CD14-positive monocyte (primary cell): ENCODE data around the gene RMI2. TPM values are rescaled to one million over a fixed set of nuclear protein-coding genes. Genes with fewer than 3 reads are reported as not detected.

ENCODE experiments used
- DNase-seq, 3 donors: peaks; one replicate each; pipeline ENCODE4 v3.0.0-alpha.2; 2011 to 2022
- H2AFZ ChIP-seq: 2 replicates; pipeline ENCODE4 v1.6.0; 2012; ENCODE audit warnings: mild to moderate bottlenecking, low read depth, low read length, inconsistent platforms; ENCODE audit not compliant: insufficient read depth, poor library complexity, severe bottlenecking
- H3K27ac ChIP-seq, 2 donors: 1 replicate in 1 of 2; 2 replicates in 1 of 2; pipeline ENCODE4 v1.5.1; 2012 to 2013; ENCODE audit warnings: low read length in 2 of 2, control low read depth in 1 of 2, inconsistent platforms in 1 of 2, low read depth in 1 of 2, mild to moderate bottlenecking in 1 of 2
- H3K27me3 ChIP-seq, 2 donors: one replicate each; pipeline versions ENCODE4 v1.6.0 to v1.6.1; 2011 to 2013; ENCODE audit warnings: low read length in 2 of 2; ENCODE audit not compliant: control insufficient read depth in 2 of 2, insufficient read depth in 2 of 2
- H3K36me3 ChIP-seq, 2 donors: replicated peaks in 1 of 2; 1 replicate in 1 of 2; 2 replicates in 1 of 2; pipeline versions ENCODE4 v1.5.1 to v1.6.1; 2012 to 2013; ENCODE audit warnings: low read length in 2 of 2, control low read depth in 1 of 2, inconsistent platforms in 1 of 2, mild to moderate bottlenecking in 1 of 2; ENCODE audit not compliant: insufficient read depth in 2 of 2, control insufficient read depth in 1 of 2
- H3K4me1 ChIP-seq, 2 donors: 1 replicate in 1 of 2; 2 replicates in 1 of 2; pipeline versions ENCODE4 v1.5.1 to v1.6.1; 2012 to 2013; ENCODE audit warnings: low read length in 2 of 2, control low read depth in 1 of 2, inconsistent platforms in 1 of 2, mild to moderate bottlenecking in 1 of 2, moderate library complexity in 1 of 2; ENCODE audit not compliant: insufficient read depth in 2 of 2, control insufficient read depth in 1 of 2
- H3K4me2 ChIP-seq: replicated peaks from 2 replicates; pipeline ENCODE3; 2012; ENCODE audit warnings: low read length, moderate library complexity, mild to moderate bottlenecking; ENCODE audit not compliant: poor library complexity, severe bottlenecking; ENCODE audit errors: extremely low read depth
- H3K4me3 ChIP-seq, 3 experiments: fragments of 200-600 bp in 1 of 3; sonication (generic) in 1 of 3; replicated peaks in 1 of 3; 1 replicate in 2 of 3; 2 replicates in 1 of 3; pipeline ENCODE4 v1.5.1; 2011 to 2013; ENCODE audit warnings: low read length in 3 of 3, mild to moderate bottlenecking in 3 of 3, control low read depth in 2 of 3, low read depth in 2 of 3, inconsistent platforms in 1 of 3, moderate library complexity in 1 of 3
- H3K79me2 ChIP-seq: 2 replicates; pipeline ENCODE4 v1.6.0; 2012; ENCODE audit warnings: mild to moderate bottlenecking, control low read depth, inconsistent platforms, low read length, moderate library complexity; ENCODE audit not compliant: insufficient read depth
- H3K9ac ChIP-seq: 2 replicates; pipeline ENCODE4 v1.6.0; 2017; ENCODE audit warnings: low read length, mild to moderate bottlenecking; ENCODE audit not compliant: insufficient read depth, poor library complexity, severe bottlenecking
- H3K9me3 ChIP-seq, 2 donors: replicated peaks in 1 of 2; 1 replicate in 1 of 2; 2 replicates in 1 of 2; pipeline versions ENCODE4 v1.5.1 to v1.6.1; 2012 to 2013; ENCODE audit warnings: low read length in 2 of 2, control low read depth in 1 of 2; ENCODE audit not compliant: control insufficient read depth in 1 of 2, insufficient read depth in 1 of 2
- H4K20me1 ChIP-seq: 2 replicates; pipeline ENCODE4 v1.6.0; 2012; ENCODE audit warnings: mild to moderate bottlenecking, low read length, control low read depth, moderate library complexity; ENCODE audit not compliant: insufficient read depth
- H3K27ac Mint-ChIP-seq, 7 donors: one replicate each; pipeline ENCODE4 v1.8.0; 2020; ENCODE audit warnings: mild to moderate bottlenecking in 7 of 7, mixed read lengths in 7 of 7, moderate library complexity in 6 of 7, inconsistent platforms in 2 of 7
- H3K27me3 Mint-ChIP-seq, 3 donors: one replicate each; pipeline ENCODE4 v1.8.0; 2021 to 2022; ENCODE audit warnings: low read depth in 3 of 3, mild to moderate bottlenecking in 3 of 3, mixed read lengths in 3 of 3, moderate library complexity in 3 of 3, inconsistent platforms in 1 of 3
- H3K36me3 Mint-ChIP-seq, 2 donors: one replicate each; pipeline ENCODE4 v1.8.0; 2020; ENCODE audit warnings: mixed read lengths in 2 of 2, inconsistent platforms in 1 of 2, mild to moderate bottlenecking in 1 of 2
- H3K4me1 Mint-ChIP-seq: one replicate; pipeline ENCODE4 v1.8.0; 2020; ENCODE audit warnings: mild to moderate bottlenecking, mixed read lengths
- H3K4me3 Mint-ChIP-seq, 2 donors: one replicate each; pipeline ENCODE4 v1.8.0; 2020; ENCODE audit warnings: mild to moderate bottlenecking in 2 of 2, mixed read lengths in 2 of 2, moderate library complexity in 1 of 2
- H3K9me3 Mint-ChIP-seq, 7 donors: one replicate each; pipeline ENCODE4 v1.8.0; 2020 to 2022; ENCODE audit warnings: mixed read lengths in 7 of 7, mild to moderate bottlenecking in 6 of 7, moderate library complexity in 6 of 7, inconsistent platforms in 2 of 7
- WGBS: methylation state at CpG from one replicate; pipeline ENCODE4 v1.1.5; 2013; ENCODE audit warnings: missing lambda C conversion rate; ENCODE audit not compliant: insufficient coverage; 5-methylcytosine and 5-hydroxymethylcytosine counted together
- intact Hi-C, 2 donors: fragments of 100-400 bp; cut with micrococcal nuclease; formaldehyde crosslinking; loops; one replicate each; pipeline versions ENCODE4 v1.15.0 to v1.15.1; 2023
- polyA plus RNA-seq, 3 donors: library from polyadenylated mRNA; depleted of rRNA in 1 of 3; unstranded in 2 of 3; stranded (reverse) in 1 of 3; fragments of 300-500 nt in 2 of 3; fragments of >200 nt in 1 of 3; fragmentation: Illumina TruSeq in 2 of 3; gene quantifications; 1 replicate in 2 of 3; 2 replicates in 1 of 3; pipeline ENCODE4 v1.2.3, GENCODE V29; 2012 to 2021
- TF ChIP-seq, protein P1 (sequence below): fragments of 200-600 bp; IDR thresholded peaks from one replicate; pipeline ENCODE4 v1.8.0; 2022; ENCODE audit warnings: antibody characterized with exemption, mild to moderate bottlenecking

Gene RMI2
- polyA plus RNA-seq, 3 donors, result 0.17 to 0.24 (median 0.23) TPM

DNA sequence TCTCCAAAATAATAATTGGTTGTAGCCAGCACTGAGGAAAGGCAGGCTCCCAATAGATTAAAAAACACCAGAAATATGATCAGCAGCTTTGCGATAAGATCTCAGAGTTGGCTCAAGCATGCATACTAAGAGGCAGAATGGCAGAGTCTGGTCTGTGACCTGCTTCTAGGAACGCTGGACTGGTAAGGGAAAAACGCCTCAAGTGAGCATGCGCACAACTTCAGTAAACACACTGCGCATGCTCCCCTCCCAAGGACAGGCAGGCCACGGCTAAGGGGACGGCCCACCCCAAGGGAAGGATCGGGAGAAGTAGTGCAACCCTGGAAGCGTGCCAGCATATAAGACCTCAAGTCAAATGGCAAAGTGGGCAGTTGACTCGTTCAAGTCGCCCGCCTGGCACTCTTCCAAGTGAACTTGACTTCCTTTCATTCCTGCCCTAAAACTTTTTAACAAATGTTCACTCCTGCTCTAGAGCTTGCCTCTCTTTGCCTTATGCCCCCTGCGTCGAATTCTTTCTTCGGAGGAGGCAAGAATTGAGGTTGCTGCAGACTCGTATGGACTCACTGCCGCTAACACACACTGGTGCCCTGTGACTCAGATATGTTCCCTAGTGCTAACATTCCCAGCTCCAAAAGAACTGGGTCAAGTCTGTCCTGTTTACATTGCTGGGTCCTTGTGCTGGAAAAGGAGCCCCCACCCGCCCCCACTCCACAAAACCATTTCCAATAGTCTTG lies 41.7 kb upstream of the RMI2 start:
- H2AFZ ChIP-seq, result no peak overlapping the region
- peaks cover 41% of the 10 kb centered on the region for H3K4me1 Mint-ChIP-seq

DNA sequence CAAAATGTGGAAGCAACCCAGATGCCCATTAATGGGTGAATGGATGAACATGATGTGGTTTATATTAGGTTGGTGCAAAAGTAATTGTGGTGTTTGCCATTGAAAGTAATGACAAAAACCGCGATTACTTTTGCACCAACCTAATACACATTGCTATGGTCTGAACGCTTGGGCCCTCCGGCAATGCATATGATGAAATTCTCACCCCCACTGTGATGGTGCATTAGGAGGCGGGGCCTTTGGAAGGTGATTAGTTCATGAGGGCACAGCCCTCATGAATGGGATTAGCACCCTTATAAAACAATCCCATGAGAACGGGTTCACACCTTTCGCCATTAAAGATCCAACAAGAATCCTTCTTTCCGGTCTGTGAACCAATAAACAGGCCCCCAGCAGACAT lies 38.9 kb upstream of the RMI2 start:
- Histone ChIP-seq H3K4me3 (no peak overlapping the region), H3K36me3 (no peaks in the 10 kb centered on the region), H2AFZ (no peak overlapping the region), H3K4me1 (peaks cover 66 to 68% of the 10 kb centered on the region in 2 donors), H3K79me2 (no peaks in the 10 kb centered on the region), H3K9ac (no peak overlapping the region), H3K27me3 (no peaks in the 10 kb centered on the region), H4K20me1 (no peaks in the 10 kb centered on the region), H3K27ac (peak overlapping the region in 1 of 2 donors; percentile 65), H3K4me2 (no peak overlapping the region), H3K9me3 (no peaks in the 10 kb centered on the region)
- Mint-ChIP-seq H3K27me3 (peaks cover 0 to 12% (median 7%) of the 10 kb centered on the region in 3 donors), H3K4me3 (no peak overlapping the region), H3K27ac (peak overlapping the region in 3 of 7 donors; percentile 86 to 88 (median 88)), H3K36me3 (peaks cover 0 to 2% of the 10 kb centered on the region in 2 donors), H3K9me3 (peaks cover 0 to 2% (median 0%) of the 10 kb centered on the region in 7 donors), H3K4me1 (peaks cover 62% of the 10 kb centered on the region)
- TF ChIP-seq, protein P1, sequence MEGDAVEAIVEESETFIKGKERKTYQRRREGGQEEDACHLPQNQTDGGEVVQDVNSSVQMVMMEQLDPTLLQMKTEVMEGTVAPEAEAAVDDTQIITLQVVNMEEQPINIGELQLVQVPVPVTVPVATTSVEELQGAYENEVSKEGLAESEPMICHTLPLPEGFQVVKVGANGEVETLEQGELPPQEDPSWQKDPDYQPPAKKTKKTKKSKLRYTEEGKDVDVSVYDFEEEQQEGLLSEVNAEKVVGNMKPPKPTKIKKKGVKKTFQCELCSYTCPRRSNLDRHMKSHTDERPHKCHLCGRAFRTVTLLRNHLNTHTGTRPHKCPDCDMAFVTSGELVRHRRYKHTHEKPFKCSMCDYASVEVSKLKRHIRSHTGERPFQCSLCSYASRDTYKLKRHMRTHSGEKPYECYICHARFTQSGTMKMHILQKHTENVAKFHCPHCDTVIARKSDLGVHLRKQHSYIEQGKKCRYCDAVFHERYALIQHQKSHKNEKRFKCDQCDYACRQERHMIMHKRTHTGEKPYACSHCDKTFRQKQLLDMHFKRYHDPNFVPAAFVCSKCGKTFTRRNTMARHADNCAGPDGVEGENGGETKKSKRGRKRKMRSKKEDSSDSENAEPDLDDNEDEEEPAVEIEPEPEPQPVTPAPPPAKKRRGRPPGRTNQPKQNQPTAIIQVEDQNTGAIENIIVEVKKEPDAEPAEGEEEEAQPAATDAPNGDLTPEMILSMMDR, result no peak
- WGBS, result 88% methylated on average over 3 of the region's 8 CpGs
- intact Hi-C loops, result no loop called here
- DNase-seq, result no peak

More for the DNA sequence above, 41.7 kb upstream of the RMI2 start:
- no peaks in the 10 kb centered on the region for H3K9me3 ChIP-seq
- WGBS, result 77% methylated on average over 18 of the region's 18 CpGs
- no peaks in the 10 kb centered on the region for H3K79me2 ChIP-seq
- no peaks in the 10 kb centered on the region for H4K20me1 ChIP-seq
- no peak overlapping the region for H3K4me3 ChIP-seq
- H3K36me3 ChIP-seq, result no peaks in the 10 kb centered on the region
- H3K9me3 Mint-ChIP-seq, result peaks cover 0 to 2% (median 0%) of the 10 kb centered on the region in 7 donors
- peaks cover 0 to 3% of the 10 kb centered on the region in 2 donors for H3K27me3 ChIP-seq
- TF ChIP-seq, protein P1, result no peak
- H3K36me3 Mint-ChIP-seq, result no peaks in the 10 kb centered on the region
- H3K4me3 Mint-ChIP-seq, result peak overlapping the region in 1 of 2 donors; percentile 68
- intact Hi-C loops, result no loop called here
- peaks cover 38 to 40% of the 10 kb centered on the region in 2 donors for H3K4me1 ChIP-seq
- H3K9ac ChIP-seq, result no peak overlapping the region
- no peak overlapping the region for H3K4me2 ChIP-seq
- H3K27me3 Mint-ChIP-seq, result peaks cover 2 to 22% (median 21%) of the 10 kb centered on the region in 3 donors
- no peak overlapping the region for H3K27ac ChIP-seq
- H3K27ac Mint-ChIP-seq, result peak overlapping the region in 1 of 7 donors; percentile 54
- no peak for DNase-seq
